NAMALWA (cell line): ENCODE data around the gene ADGRE3.
"Not testable (repeated sequence)": the region's sequence is repeated elsewhere in the genome, so short reads cannot be mapped to it uniquely, and the experiment has no call there.

Experiments used
- DNase-seq: peaks from one replicate; pipeline ENCODE4 v3.0.0-alpha.2; 2015; ENCODE audit warnings: low spot score

The ADGRE3 gene

GRCh38 chr19:14669940-14670339 lies 4.7 kb downstream of the ADGRE3 start:
- no peak for DNase-seq

- no peak for DNase-seq
These were observed 13.2 kb downstream of the ADGRE3 start for GRCh38 chr19:14661372-14661924.

GRCh38 chr19:14659874-14660489 lies 14.7 kb downstream of the ADGRE3 start:
- no peak for DNase-seq

GRCh38 chr19:14655726-14656125 lies 18.9 kb downstream of the ADGRE3 start:
- DNase-seq = no peak

- no peak for DNase-seq
These were observed 19.7 kb downstream of the ADGRE3 start for GRCh38 chr19:14654786-14655560.

GRCh38 chr19:14650161-14650560 lies 24.5 kb downstream of the ADGRE3 start:
- no peak for DNase-seq

GRCh38 chr19:14649020-14649419 lies 25.6 kb downstream of the ADGRE3 start:
- no peak for DNase-seq

- no peak for DNase-seq
These were observed 26.1 kb downstream of the ADGRE3 start for GRCh38 chr19:14648506-14648905.

GRCh38 chr19:14639536-14640277 lies 34.9 kb downstream of the ADGRE3 start:
- no peak for DNase-seq

- DNase-seq = peak; percentile 84
These were observed 42.4 kb downstream of the ADGRE3 start for GRCh38 chr19:14632286-14632685.

GRCh38 chr19:14629557-14629956 lies 45.1 kb downstream of the ADGRE3 start:
- DNase-seq = no peak

- DNase-seq = not testable (repeated sequence)
These were observed 50.2 kb downstream of the ADGRE3 start for GRCh38 chr19:14624491-14624890.

GRCh38 chr19:14619404-14619803 lies 55.2 kb downstream of the ADGRE3 start:
- no peak for DNase-seq

- DNase-seq = no peak
These were observed 58.2 kb downstream of the ADGRE3 start for GRCh38 chr19:14616407-14616806.

- DNase-seq = no peak
These were observed 59.0 kb downstream of the ADGRE3 start for GRCh38 chr19:14615623-14616022.

- DNase-seq = peak; percentile 55
These were observed 60.6 kb downstream of the ADGRE3 start for GRCh38 chr19:14614099-14614412.

- DNase-seq = peak; percentile 59
These were observed 61.1 kb downstream of the ADGRE3 start for GRCh38 chr19:14613399-14614098.

- DNase-seq = no peak
These were observed 62.0 kb downstream of the ADGRE3 start for GRCh38 chr19:14612657-14613056.

GRCh38 chr19:14612242-14612641 lies 62.4 kb downstream of the ADGRE3 start:
- not testable (repeated sequence) for DNase-seq

- DNase-seq = no peak
These were observed 63.6 kb downstream of the ADGRE3 start for GRCh38 chr19:14611051-14611450.

GRCh38 chr19:14606627-14607026 lies 68.0 kb downstream of the ADGRE3 start:
- no peak for DNase-seq

GRCh38 chr19:14603990-14604387 lies 70.7 kb downstream of the ADGRE3 start:
- DNase-seq = peak; percentile 75
